Kidney tubule cell (primary cell): ENCODE measurements around the gene GNAT3.

ENCODE experiments used
- DNase-seq: peaks from one replicate; pipeline ENCODE4 v3.0.0-alpha.2; 2018; ENCODE audit warnings: low spot score

GNAT3 gene

DNA sequence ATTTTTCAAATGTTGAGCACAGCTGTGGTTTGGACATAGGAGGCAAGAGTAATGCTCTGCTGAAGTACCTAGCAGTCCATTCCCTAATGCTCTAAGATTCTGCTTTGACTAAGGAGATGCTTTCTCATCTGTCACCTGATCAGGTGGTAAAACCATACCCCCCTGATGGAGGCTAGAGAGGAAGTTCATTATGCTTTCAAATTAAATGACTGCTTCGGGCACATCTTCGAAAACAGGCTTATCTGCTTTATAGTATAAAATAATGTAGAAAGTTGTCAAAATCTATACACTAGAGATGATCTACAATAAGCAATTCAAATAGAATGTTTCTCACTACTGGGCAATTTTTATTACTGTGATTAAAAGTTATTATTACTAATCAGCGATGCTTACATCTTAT is at the start of gene GNAT3:
TSS of gene GNAT3 (minus strand) at position 101 of the 400 bp plus-strand sequence. CDS start 138 bp downstream, outside the sequence.
- no peak for DNase-seq

DNA sequence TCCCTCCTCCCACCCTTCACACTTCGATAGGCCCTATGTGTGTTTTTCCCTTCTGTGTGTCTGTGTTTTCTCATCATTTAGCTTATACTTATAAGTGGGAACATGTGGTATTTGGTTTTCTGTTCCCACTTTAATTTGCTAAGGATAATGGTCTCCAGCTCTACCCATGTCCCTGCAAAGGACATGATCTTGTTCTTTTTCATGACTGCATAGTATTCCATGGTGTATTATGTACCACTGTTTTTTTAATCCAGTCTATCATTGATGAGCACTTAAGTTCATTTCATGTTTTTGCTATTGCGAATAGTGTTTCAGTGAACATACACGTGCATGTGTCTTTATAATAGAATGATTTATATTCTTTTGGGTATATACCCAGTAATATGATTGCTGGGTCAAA is 46.3 kb upstream of the GNAT3 start:
- no peak for DNase-seq

GRCh38 chr7:80552031-80552694 is 40.3 kb upstream of the GNAT3 start:
- peak; percentile 7 for DNase-seq

DNA sequence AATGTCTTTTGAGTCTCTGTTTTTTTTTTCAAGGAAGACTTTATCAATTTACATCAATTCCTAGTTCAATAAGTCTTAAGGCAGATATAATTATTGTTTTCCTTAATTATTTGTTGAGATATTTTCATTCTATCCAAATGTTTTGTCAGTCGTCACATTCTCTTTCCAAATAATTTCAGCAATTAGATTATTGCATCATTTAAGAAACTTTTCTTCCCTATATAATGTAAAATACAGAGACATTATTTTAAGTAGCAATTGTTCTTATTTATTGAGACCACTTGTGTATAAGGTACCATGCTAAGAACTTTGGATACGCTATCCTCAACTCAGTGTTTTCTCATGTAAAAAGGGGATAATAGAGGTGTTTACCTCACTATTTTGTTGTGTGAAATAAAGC is 38.1 kb upstream of the GNAT3 start:
- no peak for DNase-seq

GRCh38 chr7:80548840-80549530 is 37.1 kb upstream of the GNAT3 start:
- DNase-seq: peak; percentile 7

DNA sequence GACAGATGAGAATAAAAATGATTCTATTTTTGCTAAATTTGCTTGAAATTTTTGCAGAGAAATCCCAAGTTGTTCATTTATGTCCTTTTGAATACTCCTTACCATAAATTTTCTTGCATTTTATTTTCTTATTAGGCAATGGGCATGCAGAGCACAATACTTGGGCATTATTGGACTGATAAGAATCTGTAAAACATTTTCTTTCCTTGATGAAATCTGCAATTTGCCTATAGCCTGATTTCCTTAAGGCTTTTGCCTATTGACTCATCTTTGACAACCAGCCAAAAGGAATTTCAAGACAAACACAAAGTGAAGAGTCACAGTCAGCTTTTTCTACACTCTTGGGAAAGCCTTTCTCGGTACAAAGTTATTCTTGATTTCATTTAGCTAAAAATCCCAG is 30.5 kb upstream of the GNAT3 start:
- peak; percentile 77 for DNase-seq

GRCh38 chr7:80540836-80541235 is 29.0 kb upstream of the GNAT3 start:
- no peak for DNase-seq

DNA sequence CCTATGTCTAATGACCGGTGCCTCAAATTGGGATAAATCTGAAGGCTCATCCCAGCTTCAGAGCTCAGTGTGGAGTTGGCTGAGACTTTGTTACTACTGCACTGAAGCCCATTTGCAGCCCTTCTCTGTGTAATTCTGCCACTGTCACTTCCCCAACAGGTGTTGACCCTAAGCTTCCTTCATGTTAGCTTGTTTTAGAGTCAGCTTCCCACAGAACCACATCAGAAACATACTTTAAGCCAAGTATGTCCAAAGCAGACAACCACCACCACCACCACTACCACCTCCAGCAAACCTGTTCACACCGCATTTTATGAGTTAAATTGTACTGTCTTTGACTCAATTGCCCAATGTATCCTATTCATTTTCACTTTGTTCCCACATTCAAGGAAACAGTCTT is 25.2 kb upstream of the GNAT3 start:
- DNase-seq: no peak

GRCh38 chr7:80536426-80536825 is 24.6 kb upstream of the GNAT3 start:
- no peak for DNase-seq

GRCh38 chr7:80533287-80533686 is 21.4 kb upstream of the GNAT3 start:
- peak; percentile 40 for DNase-seq

DNA sequence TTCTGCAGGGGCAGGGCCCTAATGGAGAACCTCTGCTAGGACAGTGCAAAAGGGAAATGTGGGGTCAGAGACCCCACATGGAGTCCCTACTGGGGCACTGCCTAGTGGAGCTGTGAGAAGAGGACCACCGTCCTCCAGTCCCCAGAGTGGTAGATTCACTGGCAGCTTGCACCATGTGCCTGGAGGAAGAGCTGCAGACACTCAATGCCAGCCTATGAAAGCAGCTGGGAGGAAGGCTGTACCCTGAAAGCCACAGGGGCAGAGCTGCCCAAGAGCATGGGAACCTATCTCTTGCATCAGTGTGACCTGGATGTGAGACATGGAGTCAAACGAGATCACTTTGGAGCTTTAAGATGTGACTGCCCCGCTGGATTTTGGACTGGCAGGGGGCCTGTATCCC is 20.3 kb upstream of the GNAT3 start:
- DNase-seq: no peak

GRCh38 chr7:80530136-80530535 is 18.3 kb upstream of the GNAT3 start:
- no peak for DNase-seq

DNA sequence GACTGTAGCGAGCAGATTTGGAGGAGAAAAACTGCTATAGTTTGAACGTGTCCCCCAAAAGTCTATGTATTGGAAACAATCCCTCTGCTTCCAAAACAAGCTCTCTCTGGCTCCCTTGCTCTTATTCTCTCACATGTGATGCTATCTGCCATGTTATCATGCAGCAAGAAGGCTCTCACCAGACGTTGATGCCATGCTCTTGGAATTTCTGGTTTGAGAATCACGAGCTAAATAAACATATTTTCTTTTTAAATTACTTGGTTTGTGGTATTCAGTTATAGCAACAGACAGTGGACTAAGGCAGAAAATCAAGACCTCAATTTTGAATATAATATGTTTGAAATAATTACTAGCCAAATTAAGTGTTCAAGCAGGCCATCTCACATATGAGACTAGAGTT is 17.5 kb upstream of the GNAT3 start:
- no peak for DNase-seq

- DNase-seq: no peak
Measured at GRCh38 chr7:80528689-80529088, 16.8 kb upstream of the GNAT3 start.

- no peak for DNase-seq
Measured at GRCh38 chr7:80526472-80526871, 14.6 kb upstream of the GNAT3 start.

- DNase-seq: no peak
Measured at GRCh38 chr7:80524693-80525092, 12.8 kb upstream of the GNAT3 start.

DNA sequence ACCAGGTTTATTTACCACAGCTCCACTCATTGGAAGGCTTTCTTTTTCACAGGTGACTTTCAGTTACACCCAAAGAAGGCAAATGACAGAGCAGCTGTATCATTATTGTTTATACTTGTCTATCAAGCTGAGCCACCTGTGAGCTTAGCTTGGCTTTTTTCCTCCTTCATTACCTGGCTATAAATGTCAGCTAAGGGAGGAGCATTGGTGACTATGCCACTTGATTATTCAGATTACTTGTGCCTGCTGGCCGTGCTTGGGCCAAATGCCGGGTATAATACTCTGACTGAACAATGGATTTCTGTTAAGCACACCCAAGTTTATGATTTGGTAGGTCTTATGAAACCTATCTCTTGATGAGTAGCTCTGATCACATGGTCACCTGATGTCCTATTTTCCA is 9.9 kb upstream of the GNAT3 start:
- DNase-seq: no peak

- peak; percentile 10 for DNase-seq
Measured at GRCh38 chr7:80520199-80520598, 8.3 kb upstream of the GNAT3 start.

- peak; percentile 83 for DNase-seq
Measured at GRCh38 chr7:80517282-80517747, 5.5 kb upstream of the GNAT3 start.

DNA sequence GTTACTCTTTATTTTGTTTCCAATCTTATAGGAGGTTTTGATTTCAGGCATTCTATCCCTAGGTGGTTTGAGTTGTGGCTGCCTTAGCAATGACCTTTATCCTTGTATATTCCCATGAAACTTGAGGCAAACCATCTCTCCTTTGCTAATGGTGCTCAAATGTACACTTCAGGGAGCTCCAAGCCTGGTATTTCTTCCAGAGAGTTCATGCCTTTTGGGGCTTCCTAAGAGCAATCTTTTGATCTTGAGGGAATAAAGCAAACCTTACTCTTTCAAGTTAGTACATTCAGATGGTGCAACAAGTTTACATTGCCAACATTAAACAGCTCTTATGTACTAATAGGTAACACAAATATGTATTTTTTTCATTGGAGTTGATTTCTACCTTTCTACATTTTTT is 3.4 kb upstream of the GNAT3 start:
- no peak for DNase-seq

- DNase-seq: no peak
Measured at GRCh38 chr7:80510021-80510420, 1.8 kb downstream of the GNAT3 start.

DNA sequence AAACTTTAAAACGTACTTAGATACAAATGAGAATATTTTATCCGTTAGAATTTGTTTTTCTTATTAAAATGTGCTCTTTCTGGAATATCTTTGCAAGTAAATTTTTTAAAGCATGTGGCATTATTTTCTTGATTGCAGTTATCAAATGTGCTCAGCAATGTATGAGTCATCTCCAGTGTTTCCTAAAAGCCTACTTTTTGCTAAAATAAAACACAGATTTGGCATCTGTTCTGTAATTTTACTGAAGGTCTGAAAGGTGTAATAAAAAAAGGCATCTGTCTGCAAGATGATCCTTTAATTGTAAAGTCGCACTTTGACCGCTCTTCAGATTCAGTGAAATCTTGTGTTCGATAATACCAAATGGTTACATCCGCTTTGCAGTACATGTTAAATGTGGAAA is 3.4 kb downstream of the GNAT3 start:
- DNase-seq: no peak

GRCh38 chr7:80505900-80506500 is 5.9 kb downstream of the GNAT3 start:
- no peak for DNase-seq
